Lung (tissue), 12 donors: ENCODE measurements around the gene CA5A. TPM values are rescaled to one million over a fixed set of nuclear protein-coding genes. Genes with fewer than 3 reads are reported as not detected.

Experiments used
- ATAC-seq: fragments of 200-7000 bp; cut with Tn5 transposase; one replicate; pipeline ENCODE4 v1.9.1; 2020; ENCODE audit warnings: moderate number of reproducible peaks; ENCODE audit not compliant: insufficient read depth, low FRiP score
- DNase-seq, 3 donors: peaks; one replicate each; pipeline ENCODE4 v3.0.0-alpha.2; 2013 to 2017
- H3K27ac ChIP-seq, 2 donors: one replicate each; pipeline ENCODE4 v1.5.1; 2013; ENCODE audit warnings: mild to moderate bottlenecking in 2 of 2, moderate library complexity in 2 of 2, control low read depth in 1 of 2, inconsistent platforms in 1 of 2, low read depth in 1 of 2, low read length in 1 of 2
- H3K27me3 ChIP-seq, 3 donors: one replicate each; pipeline ENCODE4 v1.5.1; 2013; ENCODE audit warnings: low read length in 2 of 3; ENCODE audit not compliant: control insufficient read depth in 3 of 3, insufficient read depth in 3 of 3
- H3K36me3 ChIP-seq, 4 donors: one replicate each; pipeline ENCODE4 v1.5.1; 2013; ENCODE audit warnings: low read length in 4 of 4, mild to moderate bottlenecking in 1 of 4, moderate library complexity in 1 of 4; ENCODE audit not compliant: control insufficient read depth in 4 of 4, insufficient read depth in 4 of 4
- H3K4me1 ChIP-seq, 5 donors: one replicate each; pipeline ENCODE4 v1.5.1; 2013; ENCODE audit warnings: low read length in 5 of 5, mild to moderate bottlenecking in 2 of 5, moderate library complexity in 1 of 5; ENCODE audit not compliant: control insufficient read depth in 5 of 5, insufficient read depth in 5 of 5
- H3K4me3 ChIP-seq: one replicate; pipeline ENCODE4 v1.5.1; 2013; ENCODE audit warnings: mild to moderate bottlenecking, control low read depth, moderate library complexity
- H3K9ac ChIP-seq, 2 donors: one replicate each; pipeline ENCODE4 v1.5.1; 2013; ENCODE audit warnings: low read length in 2 of 2, control low read depth in 1 of 2; ENCODE audit not compliant: insufficient read depth in 1 of 2
- H3K9me3 ChIP-seq, 4 donors: one replicate each; pipeline ENCODE4 v1.5.1; 2013; ENCODE audit warnings: low read length in 3 of 4, mild to moderate bottlenecking in 1 of 4, moderate library complexity in 1 of 4; ENCODE audit not compliant: control insufficient read depth in 4 of 4, insufficient read depth in 3 of 4
- WGBS, 2 donors: extraction: QIAGEN DNeasy Blood & Tissue Kit; methylation state at CpG; one replicate each; pipeline ENCODE4 v1.1.7; 2013; 5-methylcytosine and 5-hydroxymethylcytosine counted together
- polyA plus RNA-seq, 2 donors: library from polyadenylated mRNA; stranded (reverse); fragments of 200-250 nt; gene quantifications; one replicate each; pipeline ENCODE4 v1.2.1, GENCODE V29; 2013
- total RNA-seq, 2 donors: library from RNA; depleted of rRNA in 1 of 2; stranded (reverse); fragments of >200 nt in 1 of 2; gene quantifications; one replicate each; pipeline ENCODE4 v1.2.1, GENCODE V29; 2014 to 2021
- TF ChIP-seq, protein P1 (sequence below): IDR thresholded peaks from 2 replicates; pipeline ENCODE4 v1.5.1; 2012; ENCODE audit warnings: mild to moderate bottlenecking; ENCODE audit errors: control extremely low read depth, extremely low read depth
- donor health status: control.
- donor health status: control.
- donor health status: Bipolar disorder and iron deficiency.
- donor health status: healthy.
- donor health status: DM: yes; HTN: yes; CAD: no.

The CA5A gene
- total and polyA plus RNA-seq, 4 donors: 0.03 to 0.63 (median 0.14) TPM; not detected in 1

DNA sequence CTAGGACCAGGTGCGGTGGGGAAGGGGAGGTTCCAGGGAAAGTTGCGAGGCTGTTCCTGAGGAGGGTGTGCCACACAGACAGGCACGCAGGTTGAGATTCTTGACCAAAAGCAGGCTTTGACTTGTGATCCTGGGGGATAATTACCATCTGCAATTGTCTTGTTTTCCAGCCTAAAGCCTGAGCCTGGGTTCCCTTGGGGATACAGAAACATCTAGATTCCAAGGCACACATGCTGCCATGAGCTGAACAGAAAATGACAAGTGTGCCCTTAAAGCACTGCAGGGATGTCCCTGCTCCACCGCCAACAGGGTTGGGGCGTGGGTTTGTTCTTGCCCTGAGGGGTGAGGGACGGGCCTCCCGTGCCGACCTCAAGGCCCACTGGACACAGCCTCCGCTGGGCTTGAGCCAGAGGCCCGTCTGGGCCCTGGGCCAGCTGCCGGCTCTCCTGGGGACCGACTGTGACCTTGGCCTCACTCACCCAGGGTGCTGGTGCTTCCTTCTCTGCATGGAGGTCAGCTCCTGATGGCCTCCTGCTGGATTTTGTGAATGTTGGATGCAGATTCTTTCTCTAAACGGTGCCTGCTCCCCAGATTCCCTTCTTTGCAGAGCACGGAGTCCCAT is 14.0 kb downstream of the CA5A start:
- Histone ChIP-seq H3K36me3 (no peaks in the 10 kb centered on the region), H3K9ac (no peak overlapping the region), H3K27me3 (peaks cover 0 to 2% (median 0%) of the 10 kb centered on the region in 3 donors), H3K4me1 (no peaks in the 10 kb centered on the region), H3K9me3 (no peaks in the 10 kb centered on the region), H3K4me3 (no peak overlapping the region), H3K27ac (no peak overlapping the region)
- TF ChIP-seq, protein P1, sequence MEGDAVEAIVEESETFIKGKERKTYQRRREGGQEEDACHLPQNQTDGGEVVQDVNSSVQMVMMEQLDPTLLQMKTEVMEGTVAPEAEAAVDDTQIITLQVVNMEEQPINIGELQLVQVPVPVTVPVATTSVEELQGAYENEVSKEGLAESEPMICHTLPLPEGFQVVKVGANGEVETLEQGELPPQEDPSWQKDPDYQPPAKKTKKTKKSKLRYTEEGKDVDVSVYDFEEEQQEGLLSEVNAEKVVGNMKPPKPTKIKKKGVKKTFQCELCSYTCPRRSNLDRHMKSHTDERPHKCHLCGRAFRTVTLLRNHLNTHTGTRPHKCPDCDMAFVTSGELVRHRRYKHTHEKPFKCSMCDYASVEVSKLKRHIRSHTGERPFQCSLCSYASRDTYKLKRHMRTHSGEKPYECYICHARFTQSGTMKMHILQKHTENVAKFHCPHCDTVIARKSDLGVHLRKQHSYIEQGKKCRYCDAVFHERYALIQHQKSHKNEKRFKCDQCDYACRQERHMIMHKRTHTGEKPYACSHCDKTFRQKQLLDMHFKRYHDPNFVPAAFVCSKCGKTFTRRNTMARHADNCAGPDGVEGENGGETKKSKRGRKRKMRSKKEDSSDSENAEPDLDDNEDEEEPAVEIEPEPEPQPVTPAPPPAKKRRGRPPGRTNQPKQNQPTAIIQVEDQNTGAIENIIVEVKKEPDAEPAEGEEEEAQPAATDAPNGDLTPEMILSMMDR: no peak
- WGBS, 2 donors: 62 to 79% methylated on average over 14 of the region's 14 CpGs
- ATAC-seq: no peak
- DNase-seq: no peak

DNA sequence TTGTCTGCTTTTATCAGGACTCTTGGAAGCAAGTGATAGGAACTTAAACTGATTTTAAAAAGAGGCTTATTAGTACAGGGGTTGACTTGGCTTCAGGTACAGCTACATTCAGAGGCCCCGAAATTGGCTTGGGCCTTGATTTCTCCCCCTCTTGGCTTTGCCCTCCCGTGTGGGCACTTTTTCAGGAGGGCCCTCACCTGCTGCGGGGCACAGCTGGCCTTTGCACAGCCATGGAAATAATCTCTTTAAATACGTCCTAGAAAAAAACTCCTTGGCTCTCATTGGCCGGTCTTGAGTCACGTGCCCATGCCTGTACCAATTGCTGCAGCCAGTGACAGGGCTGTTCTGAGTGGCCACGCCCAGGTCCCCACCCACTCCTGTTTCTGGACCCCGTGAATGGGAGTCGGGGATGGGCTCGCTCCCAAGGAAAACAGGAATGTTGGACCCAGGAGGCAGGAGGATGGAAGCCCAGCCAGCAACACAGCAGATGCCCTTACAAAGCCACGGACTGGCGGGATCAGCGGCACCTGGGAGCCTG is 15.0 kb downstream of the CA5A start:
- ATAC-seq: no peak
- 83 to 84% methylated on average over 13 of the region's 13 CpGs for WGBS, 2 donors

DNA sequence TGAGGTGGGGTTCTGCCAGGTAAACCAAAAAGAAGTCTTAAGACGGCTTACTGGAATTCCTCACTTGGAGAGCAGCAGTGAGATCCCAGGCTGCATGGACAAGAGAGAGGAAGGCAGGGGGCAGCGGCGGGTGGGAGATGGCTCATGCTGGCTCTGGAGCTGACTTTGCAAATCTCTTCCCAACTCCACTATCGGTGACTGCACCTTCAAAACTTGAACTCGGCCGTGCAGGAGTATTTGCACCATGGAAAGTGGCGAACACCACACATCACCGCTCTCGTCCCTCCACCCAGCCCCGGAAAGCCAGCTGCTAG is 16.7 kb downstream of the CA5A start:
- no peak for ATAC-seq
- WGBS, 2 donors: 83 to 91% methylated on average over 10 of the region's 10 CpGs
- no peak overlapping the region for H3K4me3 ChIP-seq
- H3K9me3 ChIP-seq: no peaks in the 10 kb centered on the region
- H3K4me1 ChIP-seq: no peaks in the 10 kb centered on the region
- no peak overlapping the region for H3K27ac ChIP-seq
- H3K9ac ChIP-seq: no peak overlapping the region
- DNase-seq: peak in 1 of 3 donors; percentile 16
- H3K36me3 ChIP-seq: no peaks in the 10 kb centered on the region
- TF ChIP-seq, protein P1: no peak
- H3K27me3 ChIP-seq: no peaks in the 10 kb centered on the region

More for the DNA sequence above, 15.0 kb downstream of the CA5A start:
- Histone ChIP-seq H3K36me3 (no peaks in the 10 kb centered on the region), H3K27me3 (peaks cover 0 to under 1% (median 0%) of the 10 kb centered on the region in 3 donors), H3K4me3 (no peak overlapping the region), H3K27ac (no peak overlapping the region), H3K4me1 (no peaks in the 10 kb centered on the region), H3K9ac (no peak overlapping the region), H3K9me3 (no peaks in the 10 kb centered on the region)
- no peak for DNase-seq
- TF ChIP-seq, protein P1: no peak
